ENCODE measurements around the gene MPI.

The MPI gene

DNA sequence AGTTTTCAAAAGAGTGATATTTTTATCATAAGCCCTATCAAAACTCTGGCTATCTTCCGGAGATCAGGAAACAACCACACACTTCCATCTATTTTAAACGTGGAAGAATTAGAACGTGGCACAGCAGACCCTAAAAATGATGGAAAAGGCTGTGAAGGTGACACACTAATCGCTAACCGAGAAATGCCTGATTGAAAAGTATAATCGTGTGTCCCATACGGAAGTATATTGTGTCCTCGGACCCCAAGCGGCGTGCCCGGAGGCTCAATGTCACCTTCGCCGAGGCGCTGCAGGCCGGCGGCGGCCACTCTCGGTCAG lies 47.4 kb downstream of the MPI start:
- no peak for DNase-seq (ENCODE audit: low spot score)

- DNase-seq (ENCODE audit: low spot score): peak; percentile 89
Observed at GRCh38 chr15:74937590-74938371, 47.9 kb downstream of the MPI start, which contains the start of gene COX5A. TSS of gene COX5A (minus strand) at chr15:74938073. CDS start at chr15:74938014, 59 bp downstream.

DNA sequence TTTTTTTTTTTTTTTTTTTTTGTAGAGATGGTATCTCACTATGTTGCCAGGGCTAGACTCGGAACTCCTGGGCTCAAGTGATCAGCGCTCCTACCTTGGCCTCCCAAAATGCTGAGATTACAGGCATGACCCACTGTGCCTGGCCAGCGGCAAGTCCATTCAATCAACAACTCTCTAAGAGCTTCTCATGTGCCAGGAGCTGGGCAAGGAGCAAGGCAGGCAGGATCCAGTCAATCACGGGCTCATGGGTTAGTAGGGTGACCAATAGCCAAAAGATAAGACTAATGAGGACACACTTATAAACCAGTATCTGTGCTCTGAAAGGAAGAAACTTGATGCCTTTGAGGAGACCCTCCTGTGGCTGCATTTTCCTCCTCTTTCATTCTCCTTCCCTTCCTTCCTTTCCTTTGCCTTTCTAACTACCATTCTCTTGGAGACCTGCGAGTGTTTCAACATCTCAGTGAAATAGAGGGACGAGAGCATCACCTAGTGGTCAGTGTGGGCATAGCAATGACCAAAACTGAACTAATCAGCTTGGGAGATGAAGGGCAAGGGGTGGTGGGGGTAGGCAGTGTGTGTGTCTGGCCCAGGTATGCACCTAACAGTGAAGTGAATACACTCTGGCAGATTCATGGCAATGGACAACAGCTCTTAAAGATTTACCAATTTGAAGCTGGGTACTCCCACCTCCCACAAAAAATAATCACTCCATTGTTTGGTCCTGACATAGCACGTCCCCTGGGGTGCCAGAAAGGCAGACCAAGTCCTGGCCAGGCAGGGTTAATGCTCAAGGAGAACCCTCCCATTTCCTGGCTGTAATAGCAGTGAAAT lies 60.5 kb downstream of the MPI start:
- DNase-seq (ENCODE audit: low spot score): peak; percentile 72

DNA sequence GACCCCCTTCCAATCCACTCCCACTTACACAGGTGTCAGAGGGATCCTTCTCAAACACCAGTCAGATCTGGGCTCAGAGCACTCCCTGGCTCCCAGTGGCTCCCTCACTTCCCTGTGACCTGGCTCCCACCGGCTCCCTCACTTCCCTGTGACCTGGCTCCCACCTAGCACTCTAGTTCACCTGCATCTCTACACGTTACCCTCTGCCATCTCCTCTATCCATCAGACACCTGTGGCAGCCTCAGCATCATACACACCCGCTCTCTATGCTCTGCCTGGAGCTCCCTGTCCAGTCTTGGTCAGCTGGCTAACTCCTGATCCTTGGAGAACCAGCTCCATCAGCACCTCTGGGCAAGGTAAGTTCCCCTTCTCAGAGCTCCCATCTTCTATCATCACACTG lies 61.2 kb downstream of the MPI start:
- DNase-seq (ENCODE audit: low spot score): no peak
